CD4-positive, alpha-beta T cell treated with Interleukin-2 at 100 ng/mL for 4 hours (primary cell): Measurements from ENCODE around the gene LRRC58.
"Not testable (repeated sequence)": the region's sequence is repeated elsewhere in the genome, so short reads cannot be mapped to it uniquely, and the experiment has no call there.

Source experiments
- DNase-seq: peaks from one replicate; pipeline ENCODE4 v3.0.0-alpha.2; 2020; ENCODE audit warnings: low spot score

LRRC58 gene

DNA sequence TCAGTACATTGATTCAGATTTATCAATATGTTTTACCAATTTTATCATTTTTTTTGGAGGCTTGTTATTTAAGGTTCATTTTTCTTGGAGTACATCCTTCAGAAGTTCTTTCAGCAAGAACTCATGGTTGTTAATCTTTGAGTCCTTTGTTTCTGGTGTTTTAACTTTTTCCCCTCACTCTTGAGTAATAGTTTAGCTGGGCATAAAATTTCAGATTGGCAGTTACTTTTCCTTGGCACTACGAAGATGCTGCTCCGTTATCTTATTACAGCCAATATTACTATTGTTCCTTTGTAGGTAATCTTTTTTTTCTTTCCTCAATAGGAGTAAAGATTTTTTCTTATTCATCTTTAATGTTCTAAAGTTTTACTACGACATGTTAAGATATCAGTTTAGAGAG lies 9.8 kb downstream of the LRRC58 start:
- no peak for DNase-seq

DNA sequence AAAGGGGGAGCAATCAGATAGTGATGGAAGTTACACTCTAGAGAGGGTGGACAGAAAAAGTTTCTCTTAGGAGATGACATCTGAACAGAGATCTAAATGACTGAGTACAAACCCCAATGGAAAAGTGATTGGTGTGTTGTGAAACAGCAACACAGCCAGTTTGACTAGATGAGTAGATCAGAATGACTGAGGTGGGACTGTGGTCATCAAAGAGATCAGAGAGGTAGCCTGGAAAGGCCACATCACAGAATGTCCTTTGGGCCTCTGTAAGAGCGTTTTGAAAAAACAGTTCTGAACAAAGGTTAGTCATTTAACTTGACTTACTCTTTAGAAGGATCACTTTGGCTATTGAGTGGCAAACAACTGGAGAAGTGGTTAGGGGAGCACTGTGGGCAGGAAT lies 10.6 kb downstream of the LRRC58 start:
- DNase-seq, result no peak

- no peak for DNase-seq
Measured at GRCh38 chr3:120332646-120333045, 16.5 kb downstream of the LRRC58 start.

DNA sequence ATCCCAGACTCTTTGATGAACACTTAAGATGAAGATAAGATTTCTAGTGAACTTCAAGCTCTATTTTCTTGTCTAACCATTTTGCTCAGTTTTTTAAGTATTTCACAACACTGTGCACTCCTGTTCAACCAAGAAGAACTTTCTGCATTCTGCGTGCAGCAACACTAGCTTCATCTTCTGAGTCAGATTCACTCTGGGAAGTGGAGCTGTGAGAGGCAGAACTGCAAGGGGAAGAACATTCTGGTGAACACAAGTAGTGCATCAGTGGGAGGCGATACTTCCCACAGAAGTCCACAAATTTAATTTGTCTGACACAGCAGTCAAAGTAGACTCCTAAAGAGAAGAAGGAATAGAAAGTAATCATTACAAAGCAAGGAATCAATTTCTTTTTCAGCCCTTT lies 18.1 kb downstream of the LRRC58 start:
- no peak for DNase-seq

DNA sequence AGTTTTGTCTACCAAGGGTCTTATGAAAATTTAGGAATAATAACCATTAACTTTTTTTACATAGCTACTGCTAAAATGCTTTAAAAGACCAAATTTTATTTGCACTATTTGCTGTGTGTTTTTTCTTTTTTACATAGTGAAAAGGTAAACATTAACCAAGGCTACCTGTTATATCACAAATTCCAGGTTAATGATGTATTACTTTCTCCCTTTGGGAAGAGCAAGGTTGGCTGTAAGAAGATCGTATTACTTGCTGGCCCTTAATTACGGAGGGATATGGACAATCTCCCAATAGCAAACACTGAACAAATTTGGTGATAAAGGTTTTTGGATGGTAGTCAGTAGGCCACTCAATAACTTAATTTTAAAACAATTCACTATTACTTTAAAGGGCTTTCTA lies 22.4 kb downstream of the LRRC58 start:
- DNase-seq, result no peak

- DNase-seq, result no peak
Measured at GRCh38 chr3:120324190-120324589, 25.0 kb downstream of the LRRC58 start.

DNA sequence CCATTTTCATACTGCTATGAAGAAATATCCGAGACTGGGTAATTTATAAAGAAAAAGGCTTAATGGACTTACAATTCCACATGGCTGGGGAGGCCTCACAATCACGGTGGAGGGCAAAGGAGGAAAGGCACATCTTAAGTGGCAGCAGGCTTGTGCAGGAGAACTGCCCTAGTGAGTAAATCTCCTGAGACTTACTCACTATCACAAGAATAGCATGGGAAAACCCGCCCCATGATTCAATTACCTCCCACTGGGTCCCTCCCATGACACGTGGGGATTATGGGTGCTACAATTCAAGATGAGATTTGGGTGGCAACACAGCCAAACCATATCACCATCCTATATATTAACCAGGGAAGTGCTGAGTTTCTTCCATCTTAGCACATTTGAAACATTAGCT lies 25.4 kb downstream of the LRRC58 start:
- DNase-seq, result not testable (repeated sequence)

DNA sequence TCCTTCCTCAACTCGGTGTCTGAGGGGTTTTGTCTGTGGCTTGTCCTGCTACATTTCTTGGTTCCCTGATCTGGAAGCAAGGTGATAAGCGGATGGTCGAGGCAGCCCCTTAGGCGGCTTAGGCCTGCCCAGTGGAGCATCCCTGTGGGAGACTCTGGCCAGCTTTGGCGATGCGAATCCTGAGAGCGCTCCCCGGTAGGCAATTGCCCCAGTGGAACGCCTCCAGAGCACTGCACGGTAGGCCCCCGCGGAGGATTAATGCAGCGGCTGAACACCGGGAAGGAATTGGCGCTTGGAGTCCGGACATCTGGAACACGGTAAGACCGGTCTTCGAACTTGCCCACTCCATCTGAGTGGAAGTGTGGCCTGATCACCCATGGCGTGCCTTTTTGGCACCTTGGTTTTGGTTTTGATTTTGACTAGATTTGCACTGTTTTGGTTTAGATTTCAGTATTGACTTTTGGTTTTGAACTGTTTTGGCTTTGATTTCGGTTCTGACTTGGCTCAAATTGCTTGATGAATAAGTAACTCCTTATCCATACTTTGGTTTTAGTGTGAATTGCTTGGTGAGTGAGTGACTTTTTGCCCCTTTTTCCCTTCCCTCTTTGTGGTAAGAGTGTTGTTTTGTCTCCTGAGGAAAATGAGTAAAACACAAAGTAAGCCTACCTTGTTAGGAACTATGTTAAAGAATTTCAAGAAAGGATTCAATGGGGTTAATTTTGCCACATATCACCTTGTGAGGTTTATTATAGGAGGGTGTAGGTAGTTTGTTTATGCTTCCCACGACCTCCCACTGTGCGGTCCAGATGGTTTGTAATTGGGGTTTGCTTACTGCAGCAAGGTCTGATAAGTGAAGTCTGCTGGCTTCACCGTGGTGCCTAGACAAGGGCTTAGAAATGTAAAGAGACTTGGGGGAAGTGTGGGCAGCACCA lies 37.0 kb downstream of the LRRC58 start:
- no peak for DNase-seq

DNA sequence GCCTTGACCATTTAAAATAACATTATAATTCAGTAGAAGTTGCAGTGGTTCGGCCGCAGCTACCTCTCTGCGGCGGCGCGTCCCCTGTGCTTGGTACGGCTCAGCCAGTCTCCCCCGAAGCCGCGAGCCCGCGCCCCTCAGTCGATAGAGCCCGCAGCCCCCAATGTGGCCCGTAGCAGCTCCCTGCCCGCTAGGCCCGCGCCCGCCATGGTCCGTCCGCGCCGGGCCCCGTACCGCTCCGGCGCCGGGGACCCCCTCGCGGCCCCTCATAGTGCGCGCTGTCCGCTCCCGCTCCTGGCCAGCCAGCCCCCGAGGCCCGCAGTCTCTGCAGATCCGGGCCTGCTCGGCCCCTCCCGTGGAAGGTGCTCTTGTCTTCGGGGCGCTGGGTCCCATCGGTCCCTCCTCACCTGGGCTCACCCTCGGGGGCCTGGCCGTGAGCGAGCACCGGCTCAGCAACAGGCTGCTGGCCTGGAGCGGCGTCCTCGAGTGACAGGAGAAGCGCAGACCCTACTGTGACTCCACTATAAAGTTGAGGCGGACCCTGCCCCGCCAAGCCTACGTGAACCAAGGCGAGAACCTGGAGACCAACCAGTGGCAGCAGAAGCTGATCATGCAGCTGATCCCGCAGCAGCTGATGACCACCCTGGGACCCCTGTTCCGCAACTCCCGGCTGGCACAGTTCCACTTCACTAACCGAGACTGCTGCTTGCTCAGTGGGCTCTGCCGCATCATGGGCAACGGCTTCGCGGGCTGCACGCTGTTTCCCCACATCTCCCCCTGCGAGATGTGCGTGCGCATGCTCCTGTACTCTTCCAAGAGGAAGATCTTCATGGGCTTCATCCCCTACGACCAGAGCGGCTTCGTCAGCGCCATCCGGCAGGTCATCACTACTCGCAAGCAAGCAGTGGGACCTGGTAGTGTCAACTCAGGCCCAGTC lies 42.4 kb downstream of the LRRC58 start:
- no peak for DNase-seq

GRCh38 chr3:120304616-120305015 lies 44.5 kb downstream of the LRRC58 start:
- DNase-seq, result no peak

GRCh38 chr3:120302361-120302760 lies 46.8 kb downstream of the LRRC58 start:
- DNase-seq, result no peak

GRCh38 chr3:120300971-120301370 lies 48.2 kb downstream of the LRRC58 start:
- no peak for DNase-seq

DNA sequence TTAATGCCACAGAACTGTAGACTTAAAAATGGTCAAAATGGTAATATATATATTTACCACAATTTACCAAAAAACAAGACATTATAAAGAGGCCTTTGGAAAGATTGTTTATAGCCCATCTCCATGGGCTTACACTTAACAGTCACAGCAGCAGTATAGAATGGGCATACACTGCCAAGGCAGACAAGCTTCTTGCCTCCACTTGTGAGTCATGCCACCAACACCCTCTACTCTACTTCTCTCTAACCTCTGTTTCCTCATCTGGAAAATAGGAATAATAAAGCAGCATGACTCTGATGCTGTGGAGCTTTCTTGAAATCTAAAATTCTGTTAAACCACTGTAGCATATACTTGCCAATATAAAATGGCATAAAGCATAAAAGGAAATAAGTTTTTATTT lies 49.8 kb downstream of the LRRC58 start:
- no peak for DNase-seq

GRCh38 chr3:120298996-120299395 lies 50.2 kb downstream of the LRRC58 start:
- DNase-seq, result no peak

- not testable (repeated sequence) for DNase-seq
Measured at GRCh38 chr3:120291552-120291951, 57.6 kb downstream of the LRRC58 start.

DNA sequence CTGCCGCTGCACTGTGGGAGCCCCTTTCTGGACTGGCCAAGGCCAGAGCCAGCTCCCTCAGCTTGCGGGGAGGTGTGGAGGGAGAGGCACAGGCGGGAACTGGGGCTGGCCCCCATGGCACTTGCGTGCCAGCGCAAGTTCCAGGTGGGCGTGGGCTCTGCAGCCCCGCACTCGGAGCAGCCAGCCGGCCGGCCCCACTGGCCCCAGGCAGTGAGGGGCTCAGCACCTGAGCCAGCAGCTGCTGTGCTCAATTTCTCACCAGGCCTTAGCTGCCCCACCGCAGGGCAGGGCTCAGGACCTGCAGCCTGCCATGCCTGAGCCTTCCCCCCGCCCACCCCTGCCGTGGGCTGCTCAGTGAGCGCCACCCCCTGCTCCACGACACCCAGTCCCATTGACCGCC lies 59.5 kb downstream of the LRRC58 start:
- DNase-seq, result no peak

DNA sequence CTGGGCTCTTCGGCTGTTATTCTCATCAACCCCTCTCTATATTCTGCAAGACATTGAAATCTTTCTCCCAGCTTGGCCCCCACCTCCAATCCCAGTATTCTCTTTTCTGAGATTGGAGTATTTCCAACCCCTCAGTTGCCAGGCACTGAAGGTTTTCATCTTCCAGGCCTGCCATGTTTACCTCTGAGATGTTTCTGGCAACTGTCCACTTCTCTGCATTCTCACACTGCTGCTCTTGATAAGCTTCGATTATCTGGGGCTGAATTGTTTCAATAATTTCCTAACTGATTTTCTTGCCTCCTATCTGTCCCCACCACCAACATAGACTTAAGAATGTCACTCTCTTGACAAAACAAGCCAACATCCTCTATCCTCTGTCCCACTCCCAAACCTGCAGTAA lies 62.7 kb downstream of the LRRC58 start:
- no peak for DNase-seq

DNA sequence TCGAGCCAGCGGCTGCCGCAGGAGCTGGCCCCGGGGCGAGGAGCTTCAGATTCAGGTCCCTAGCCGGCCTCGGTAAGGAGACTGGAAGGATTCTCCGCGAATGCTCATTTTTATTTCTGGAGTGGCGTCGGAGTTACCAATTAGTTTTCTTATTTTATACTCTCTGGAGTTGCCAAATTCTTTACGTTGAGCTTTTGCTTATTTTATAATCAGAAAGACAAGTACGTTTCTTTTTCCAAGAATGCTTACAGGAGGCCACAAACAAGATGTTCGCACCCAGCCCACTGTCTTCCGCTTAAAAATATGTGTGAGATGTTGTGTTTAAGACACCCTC lies 63.7 kb downstream of the LRRC58 start:
- DNase-seq, result no peak

DNA sequence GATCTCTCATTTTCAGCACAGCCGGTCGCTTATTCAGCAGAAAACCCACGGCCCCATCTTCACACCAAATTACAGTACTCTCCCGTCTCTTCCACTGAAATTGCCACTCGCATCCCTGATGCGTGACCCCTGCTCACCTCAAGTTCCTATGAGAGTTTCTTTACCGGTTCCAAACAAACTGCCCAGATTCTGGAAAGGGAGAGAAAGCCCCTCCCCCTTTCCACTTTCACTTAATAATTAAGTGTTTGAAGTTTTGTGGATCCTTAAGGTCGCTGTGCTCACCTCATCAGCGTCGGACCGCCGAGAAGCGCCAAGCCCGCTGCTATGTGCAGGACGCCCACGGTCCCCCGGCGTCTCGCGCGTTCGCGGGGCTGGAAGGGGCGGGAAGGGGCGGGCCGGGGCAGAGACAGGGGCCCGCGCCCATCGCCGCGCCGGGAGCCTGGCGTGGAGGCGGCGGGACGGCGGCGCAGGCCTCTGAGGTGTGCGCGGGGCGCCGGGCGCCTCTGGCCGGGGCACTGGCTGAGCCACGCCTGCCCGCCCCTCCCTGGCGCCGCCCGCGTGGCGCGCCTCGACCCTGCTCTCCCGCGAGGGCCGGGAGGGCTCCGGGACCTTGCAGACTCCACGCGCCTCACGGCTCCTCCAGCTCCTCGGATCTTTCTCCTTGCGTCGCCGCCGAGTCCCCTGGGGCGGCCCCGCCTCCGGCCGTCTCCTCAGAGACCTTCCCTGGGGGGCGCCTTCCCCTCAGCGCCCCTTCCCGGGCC lies 64.2 kb downstream of the LRRC58 start, which contains the start of gene GPR156:
Gene GPR156, minus strand, starts transcription at position 476 of the 761 bp plus-strand sequence. CDS start 41,124 bp downstream, outside the sequence.
- DNase-seq, result no peak

- DNase-seq, result no peak
Measured at GRCh38 chr3:120281261-120281660, 67.9 kb downstream of the LRRC58 start.

- no peak for DNase-seq
Measured at GRCh38 chr3:120280566-120280965, 68.6 kb downstream of the LRRC58 start.

GRCh38 chr3:120280026-120280425 lies 69.1 kb downstream of the LRRC58 start:
- no peak for DNase-seq
